GM12878 (cell line): ENCODE data around the gene ARFRP1. TPM values are rescaled to one million over a fixed set of nuclear protein-coding genes. Genes with fewer than 3 reads are reported as not detected.

Experiments
- ATF7 ChIP-seq: fragments of 450-650 bp; IDR thresholded peaks from 2 replicates; pipeline ENCODE4 v1.6.1; 2016; ENCODE audit warnings: low read depth, mild to moderate bottlenecking
- BMI1 ChIP-seq: fragments of 450-650 bp; IDR thresholded peaks from 2 replicates; pipeline ENCODE4 v1.6.1; 2016; ENCODE audit warnings: mild to moderate bottlenecking, moderate library complexity, borderline replicate concordance
- BRCA1 ChIP-seq: IDR thresholded peaks from 2 replicates; pipeline ENCODE4 v1.6.1; 2011; ENCODE audit warnings: low read depth, low read length, improper control_type of control experiment
- CEBPB ChIP-seq, 2 experiments: fragments of 150-350 bp in 1 of 2; IDR thresholded peaks; 2 replicates each; pipeline ENCODE4 v1.6.1; 2012 to 2014; ENCODE audit warnings: low read depth in 2 of 2, low read length in 2 of 2, borderline replicate concordance in 1 of 2, inconsistent platforms in 1 of 2
- CHD4 ChIP-seq: fragments of 200-600 bp; sonication (generic); IDR thresholded peaks from 2 replicates; pipeline ENCODE4 v1.6.1; 2016; ENCODE audit warnings: mild to moderate bottlenecking
- CREB1 ChIP-seq: IDR thresholded peaks from 2 replicates; pipeline ENCODE4 v1.6.1; 2012; ENCODE audit warnings: low read depth, mild to moderate bottlenecking, inconsistent platforms
- EED ChIP-seq: sonication (generic); IDR thresholded peaks from 2 replicates; pipeline ENCODE4 v1.6.1; 2016; ENCODE audit warnings: antibody characterized with exemption, low read depth
- EGR1 ChIP-seq, 2 experiments: IDR thresholded peaks; 1 replicate in 1 of 2; 2 replicates in 1 of 2; pipeline ENCODE4 v1.6.1; 2011 to 2012; ENCODE audit warnings: low read depth in 2 of 2, low read length in 2 of 2, borderline replicate concordance in 1 of 2, mild to moderate bottlenecking in 1 of 2, moderate library complexity in 1 of 2
- ESRRA ChIP-seq: IDR thresholded peaks from 2 replicates; pipeline ENCODE4 v1.6.1; 2012; ENCODE audit warnings: mild to moderate bottlenecking, low read length, improper control_type of control experiment
- HDAC6 ChIP-seq: fragments of 200-600 bp; sonication (generic); IDR thresholded peaks from one replicate; pipeline ENCODE4 v1.8.0; 2017; ENCODE audit warnings: antibody characterized with exemption; ENCODE audit not compliant: unreplicated experiment
- JUND ChIP-seq: IDR thresholded peaks from 2 replicates; pipeline ENCODE4 v1.6.1; 2012; ENCODE audit warnings: low read depth, mild to moderate bottlenecking, low read length, improper control_type of control experiment, moderate library complexity
- KDM1A ChIP-seq: fragments of 200-600 bp; sonication (generic); IDR thresholded peaks from 2 replicates; pipeline ENCODE4 v1.6.1; 2016; ENCODE audit warnings: borderline replicate concordance
- LARP7 ChIP-seq: fragments of 450-650 bp; IDR thresholded peaks from 2 replicates; pipeline ENCODE4 v1.6.1; 2017; ENCODE audit warnings: mild to moderate bottlenecking
- MTA3 ChIP-seq: IDR thresholded peaks from 2 replicates; pipeline ENCODE4 v1.6.1; 2012; ENCODE audit warnings: low read length, inconsistent platforms, borderline replicate concordance
- MYC ChIP-seq: IDR thresholded peaks from 2 replicates; pipeline ENCODE4 v1.6.1; 2011; ENCODE audit warnings: mild to moderate bottlenecking, low read length, moderate library complexity, inconsistent platforms; ENCODE audit not compliant: insufficient read depth, insufficient replicate concordance, insufficient read length, severe bottlenecking
- NFXL1 ChIP-seq: fragments of 450-650 bp; IDR thresholded peaks from 2 replicates; pipeline ENCODE4 v1.6.1; 2017; ENCODE audit warnings: antibody characterized with exemption, mild to moderate bottlenecking, borderline replicate concordance
- NFYB ChIP-seq: IDR thresholded peaks from 2 replicates; pipeline ENCODE4 v1.6.1; 2011; ENCODE audit warnings: low read depth, mild to moderate bottlenecking, low read length, improper control_type of control experiment, moderate library complexity; ENCODE audit not compliant: insufficient read depth
- NR2F1 ChIP-seq: fragments of 450-650 bp; conservative IDR thresholded peaks from 2 replicates; pipeline ENCODE4 v1.6.1; 2017; ENCODE audit warnings: mild to moderate bottlenecking
- PAX8 ChIP-seq: fragments of 450-650 bp; IDR thresholded peaks from 2 replicates; pipeline ENCODE4 v1.6.1; 2017; ENCODE audit warnings: mild to moderate bottlenecking, moderate library complexity
- POU2F2 ChIP-seq: IDR thresholded peaks from 3 replicates; pipeline ENCODE4 v1.6.1; 2011; ENCODE audit warnings: low read depth, mild to moderate bottlenecking, low read length, borderline replicate concordance
- SIN3A ChIP-seq: IDR thresholded peaks from 2 replicates; pipeline ENCODE4 v1.6.1; 2012; ENCODE audit warnings: low read depth, low read length, improper control_type of control experiment
- SMARCA5 ChIP-seq: fragments of 450-650 bp; IDR thresholded peaks from 2 replicates; pipeline ENCODE4 v1.6.1; 2017; ENCODE audit warnings: mild to moderate bottlenecking
- SMC3 ChIP-seq: IDR thresholded peaks from 2 replicates; pipeline ENCODE4 v1.6.1; 2011; ENCODE audit warnings: low read length, improper control_type of control experiment, borderline replicate concordance
- SP1 ChIP-seq: IDR thresholded peaks from one replicate; pipeline ENCODE4 v1.6.1; 2011; ENCODE audit warnings: low read depth, low read length
- STAT1 ChIP-seq: fragments of 450-650 bp; conservative IDR thresholded peaks from 2 replicates; pipeline ENCODE4 v1.6.1; 2014; ENCODE audit warnings: antibody characterized with exemption, mild to moderate bottlenecking
- YBX1 ChIP-seq: fragments of 450-650 bp; IDR thresholded peaks from 2 replicates; pipeline ENCODE4 v1.6.1; 2016; ENCODE audit warnings: antibody characterized with exemption
- YY1 ChIP-seq: IDR thresholded peaks from 2 replicates; pipeline ENCODE4 v1.6.1; 2011; ENCODE audit warnings: low read depth, mild to moderate bottlenecking, low read length
- ZNF207 ChIP-seq: fragments of 450-650 bp; IDR thresholded peaks from 2 replicates; pipeline ENCODE4 v1.6.1; 2014; ENCODE audit warnings: antibody characterized with exemption, mild to moderate bottlenecking, borderline replicate concordance
- ZNF384 ChIP-seq: IDR thresholded peaks from 2 replicates; pipeline ENCODE4 v1.6.1; 2012; ENCODE audit warnings: low read depth, mild to moderate bottlenecking, low read length, improper control_type of control experiment, borderline replicate concordance
- ZNF687 ChIP-seq: fragments of 450-650 bp; IDR thresholded peaks from 2 replicates; pipeline ENCODE4 v1.6.1; 2017; ENCODE audit warnings: mild to moderate bottlenecking, moderate library complexity
- ZZZ3 ChIP-seq: IDR thresholded peaks from 2 replicates; pipeline ENCODE4 v1.6.1; 2011; ENCODE audit warnings: low read depth; ENCODE audit not compliant: control insufficient read depth, insufficient read length
- polyA plus RNA-seq, 11 experiments: library from polyadenylated mRNA; depleted of rRNA in 4 of 11; unstranded in 6 of 11; stranded (reverse) in 5 of 11; fragments of >200 nt; fragmentation: Nextera tagmentation in 4 of 11; fragmentation: Illumina TruSeq in 1 of 11; extraction: Ambion mirVana in 4 of 11; extraction: Trizol in 1 of 11; gene quantifications; 1 replicate in 1 of 11; 2 replicates in 10 of 11; pipeline versions ENCODE4 v1.2.1 to v1.2.3, GENCODE V29; 2011 to 2016; ENCODE audit warnings: inconsistent platforms in 2 of 11, missing spikeins in 2 of 11, low read depth in 1 of 11
- total RNA-seq, 4 experiments: library from RNA; depleted of rRNA in 3 of 4; stranded (reverse); fragments of >200 nt in 3 of 4; fragmentation: Illumina TruSeq in 1 of 4; extraction: Trizol in 1 of 4; gene quantifications; 2 replicates each; pipeline versions ENCODE4 v1.2.1 to v1.2.3, GENCODE V29; 2013 to 2021

The ARFRP1 gene
- total and polyA plus RNA-seq, 10 of the 15 experiments (the other 5 are each of a cell fraction or from before 2014, with no cell fraction given): 0.37 to 71.7 (median 34.6) TPM

GRCh38 chr20:63657937-63658748 lies 49.6 kb downstream of the ARFRP1 start, which contains the start of gene RTEL1 (continued):
- TF ChIP-seq SIN3A (peak; percentile 66), LARP7 (peak; percentile 92), PAX8 (no peak), CREB1 (peak; percentile 44), STAT1 (peak; percentile 91), MTA3 (no peak), ZZZ3 (no peak), CEBPB (IDR thresholded peaks at IDR 0.05; ENCODE audit: borderline replicate concordance in 1 of 2, low read depth in 2 of 2, low read length in 2 of 2) (no peak), JUND (no peak), SP1 (peak; percentile 73), BRCA1 (no peak), NFYB (0 out of 2 replicates have a peak, but pooled peaks have one; percentile 10), KDM1A (no peak), ZNF384 (no peak), SMC3 (peak; percentile 7), NR2F1 (peak; percentile 86), CHD4 (no peak), ATF7 (peak; percentile 42; the same call in 1 of the 2 replicates), ZNF207 (peak; percentile 97), EGR1 (IDR thresholded peaks at IDR 0.05; ENCODE audit: borderline replicate concordance in 1 of 2, low read depth in 2 of 2, low read length in 2 of 2) (peak; percentile 60 to 61; a peak in 2 of 3 replicates), EED (no peak), POU2F2 (peak; percentile 79; the same call in 1 of the 3 replicates), BMI1 (no peak), SMARCA5 (peak; percentile 43; the same call in 1 of the 2 replicates), ESRRA (no peak), YY1 (peak; percentile 88), HDAC6 (no peak), MYC (no peak), YBX1 (no peak), NFXL1 (no peak), ZNF687 (peak; percentile 38; the same call in 1 of the 2 replicates)
